Fibroblast of skin of scalp (primary cell): ENCODE data around the gene IGSF5.
A peak's percentile ranks its signal among the peaks of the same experiment; 100 is the strongest.

Source experiments
- DNase-seq: peaks from one replicate; pipeline ENCODE4 v3.0.0-alpha.2; 2013

IGSF5 gene

GRCh38 chr21:39837861-39838359 lies 92.9 kb downstream of the IGSF5 start:
- no peak for DNase-seq

GRCh38 chr21:39840373-39841097 lies 95.6 kb downstream of the IGSF5 start:
- DNase-seq, result peak; percentile 22

- peak; percentile 36 for DNase-seq
These were observed 97.9 kb downstream of the IGSF5 start for GRCh38 chr21:39842741-39843459.

- no peak for DNase-seq
These were observed 98.5 kb downstream of the IGSF5 start for GRCh38 chr21:39843483-39843882.

- DNase-seq, result no peak
These were observed 98.9 kb downstream of the IGSF5 start for GRCh38 chr21:39843916-39844315.

- DNase-seq, result peak; percentile 39
These were observed 100.7 kb downstream of the IGSF5 start for GRCh38 chr21:39845571-39846130.

GRCh38 chr21:39847877-39848276 lies 102.9 kb downstream of the IGSF5 start:
- no peak for DNase-seq

- DNase-seq, result peak; percentile 65
These were observed 104.2 kb downstream of the IGSF5 start for GRCh38 chr21:39849014-39849655.

- no peak for DNase-seq
These were observed 105.3 kb downstream of the IGSF5 start for GRCh38 chr21:39850333-39850732.

- DNase-seq, result no peak
These were observed 106.1 kb downstream of the IGSF5 start for GRCh38 chr21:39851002-39851618.
